Fibroblast of the conjunctiva (primary cell): ENCODE results near the gene GMEB1.
"Not testable (repeated sequence)": the region's sequence is repeated elsewhere in the genome, so short reads cannot be mapped to it uniquely, and the experiment has no call there.

Source experiments
- DNase-seq: peaks from one replicate; pipeline ENCODE4 v3.0.0-alpha.2; 2010; ENCODE audit warnings: low read depth

Gene GMEB1, protein sequence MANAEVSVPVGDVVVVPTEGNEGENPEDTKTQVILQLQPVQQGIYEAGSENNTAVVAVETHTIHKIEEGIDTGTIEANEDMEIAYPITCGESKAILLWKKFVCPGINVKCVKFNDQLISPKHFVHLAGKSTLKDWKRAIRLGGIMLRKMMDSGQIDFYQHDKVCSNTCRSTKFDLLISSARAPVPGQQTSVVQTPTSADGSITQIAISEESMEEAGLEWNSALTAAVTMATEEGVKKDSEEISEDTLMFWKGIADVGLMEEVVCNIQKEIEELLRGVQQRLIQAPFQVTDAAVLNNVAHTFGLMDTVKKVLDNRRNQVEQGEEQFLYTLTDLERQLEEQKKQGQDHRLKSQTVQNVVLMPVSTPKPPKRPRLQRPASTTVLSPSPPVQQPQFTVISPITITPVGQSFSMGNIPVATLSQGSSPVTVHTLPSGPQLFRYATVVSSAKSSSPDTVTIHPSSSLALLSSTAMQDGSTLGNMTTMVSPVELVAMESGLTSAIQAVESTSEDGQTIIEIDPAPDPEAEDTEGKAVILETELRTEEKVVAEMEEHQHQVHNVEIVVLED

GRCh38 chr1:28668191-28668955 is at the start of gene GMEB1:
Gene GMEB1 (plus strand): TSS chr1:28668784. CDS start chr1:28683613, 14,829 bp downstream.
- DNase-seq, result peak; percentile 67

- no peak for DNase-seq
These were observed 36.9 kb upstream of the GMEB1 start for GRCh38 chr1:28631713-28632112.

DNA sequence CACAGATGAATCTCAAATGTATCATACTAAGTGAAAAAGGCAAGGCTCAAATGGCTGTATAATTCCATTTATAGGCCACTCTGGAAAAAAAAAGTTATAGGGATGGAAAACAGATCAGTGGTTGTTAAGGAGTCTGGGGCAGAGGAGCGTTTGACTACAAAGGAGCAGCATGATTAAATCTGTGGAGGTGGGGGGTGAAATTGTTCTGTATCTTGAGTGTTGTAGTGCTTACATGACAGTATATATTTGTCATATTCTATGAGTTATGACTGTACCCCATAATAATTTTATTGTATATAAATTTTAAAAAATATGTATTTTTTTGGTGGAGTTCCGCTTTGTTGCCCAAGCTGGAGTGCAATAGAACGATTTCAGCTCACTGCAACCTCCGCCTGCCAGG is 36.0 kb upstream of the GMEB1 start:
- DNase-seq, result no peak

DNA sequence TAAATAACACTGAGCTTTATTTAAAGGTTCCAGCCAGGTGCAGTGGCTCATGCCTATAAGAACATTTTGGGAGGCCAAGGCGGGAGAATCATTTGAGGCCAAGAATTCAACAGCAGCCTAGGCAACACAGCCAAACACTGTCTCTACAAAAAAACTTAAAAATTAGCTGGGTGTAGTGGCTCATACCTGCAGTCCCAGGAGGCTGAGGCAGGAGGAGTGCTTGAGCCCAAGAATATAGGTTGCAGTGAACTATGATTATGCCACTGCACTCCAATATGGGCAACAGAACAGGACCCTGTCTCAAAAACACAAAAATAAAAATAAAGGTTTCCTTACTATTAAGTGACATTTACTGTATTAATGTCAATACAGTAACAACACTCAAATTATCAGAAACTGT is 27.8 kb upstream of the GMEB1 start:
- no peak for DNase-seq

DNA sequence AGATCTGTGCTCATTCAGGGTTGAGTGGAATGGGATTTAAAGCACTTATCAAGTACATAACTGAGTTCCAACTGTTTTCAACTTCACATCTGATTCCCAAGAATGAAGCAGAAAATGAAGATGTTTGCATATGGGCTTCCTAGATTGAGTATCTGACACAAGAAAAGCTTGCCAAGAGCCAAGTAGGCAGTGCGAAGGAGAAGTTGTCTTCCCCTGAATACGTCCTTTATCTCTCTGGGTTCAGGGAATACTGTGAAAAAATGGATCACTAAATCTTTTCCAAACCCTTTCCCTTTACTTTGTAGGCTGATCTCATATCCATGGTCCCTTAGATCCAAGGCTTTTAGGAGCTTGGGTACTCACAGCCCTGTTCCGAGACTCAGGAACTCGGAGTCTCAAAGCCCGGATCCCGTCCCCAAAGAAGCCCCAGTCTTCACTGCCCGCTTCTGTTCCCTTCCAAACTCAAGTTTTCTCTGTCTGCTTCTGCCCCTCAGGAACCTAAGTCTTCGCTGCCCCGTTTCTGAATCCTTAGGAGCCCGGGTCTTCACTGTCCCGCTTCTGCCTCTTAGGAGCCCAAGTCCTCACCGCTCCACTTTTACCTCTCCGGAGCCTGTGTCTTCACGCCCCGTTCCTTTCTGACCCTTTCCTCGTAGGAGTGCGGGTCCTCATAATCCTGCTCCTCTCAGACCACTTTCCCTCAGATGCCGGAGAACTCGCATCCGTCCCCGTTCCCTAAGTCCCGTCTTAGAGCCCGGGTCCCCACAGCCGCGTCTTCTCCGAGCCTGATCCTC is 26.3 kb upstream of the GMEB1 start:
- DNase-seq, result peak; percentile 8

- DNase-seq, result peak; percentile 91
These were observed 25.5 kb upstream of the GMEB1 start, which contains the start of gene TAF12 for GRCh38 chr1:28642847-28643635. Gene TAF12 (minus strand): TSS chr1:28643067. CDS start chr1:28622081, 20,986 bp downstream.

DNA sequence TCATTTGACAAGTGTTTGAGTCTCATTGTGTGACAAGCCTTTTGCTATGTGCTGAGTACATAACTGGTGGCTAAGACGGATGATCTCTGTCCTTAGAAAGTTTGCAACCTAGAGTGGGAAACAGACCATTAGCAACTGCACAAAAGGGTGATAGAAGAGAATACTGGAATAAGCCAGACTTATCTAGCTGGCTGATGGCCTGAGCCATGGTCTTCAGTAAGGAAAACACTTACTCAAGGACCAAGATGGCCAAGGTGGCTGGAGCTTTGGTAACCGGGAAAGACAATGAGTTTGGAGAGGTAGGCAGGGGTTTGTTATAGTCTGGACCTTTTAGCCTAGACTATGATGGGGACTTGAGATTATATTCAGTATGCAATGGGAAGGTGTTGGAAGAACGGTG is 24.1 kb upstream of the GMEB1 start:
- no peak for DNase-seq

DNA sequence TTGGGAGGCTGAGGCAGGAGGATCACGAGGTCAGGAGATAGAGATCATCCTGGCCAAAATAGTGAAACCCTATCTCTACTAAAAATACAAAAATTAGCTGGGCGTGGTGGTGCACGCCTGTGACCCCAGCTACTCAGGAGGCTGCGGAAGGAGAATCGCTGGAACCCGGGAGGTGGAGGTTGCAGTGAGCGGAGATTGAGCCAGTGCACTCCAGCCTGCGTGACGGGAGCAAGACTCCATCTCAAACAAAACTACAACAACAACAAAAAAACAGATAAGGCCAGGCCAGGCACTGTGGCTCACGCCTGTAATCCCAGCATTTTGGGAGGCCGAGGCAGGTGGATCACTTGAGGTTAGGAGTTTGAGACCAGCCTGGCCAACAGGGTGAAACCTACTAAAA is 23.2 kb upstream of the GMEB1 start:
- DNase-seq, result not testable (repeated sequence)

DNA sequence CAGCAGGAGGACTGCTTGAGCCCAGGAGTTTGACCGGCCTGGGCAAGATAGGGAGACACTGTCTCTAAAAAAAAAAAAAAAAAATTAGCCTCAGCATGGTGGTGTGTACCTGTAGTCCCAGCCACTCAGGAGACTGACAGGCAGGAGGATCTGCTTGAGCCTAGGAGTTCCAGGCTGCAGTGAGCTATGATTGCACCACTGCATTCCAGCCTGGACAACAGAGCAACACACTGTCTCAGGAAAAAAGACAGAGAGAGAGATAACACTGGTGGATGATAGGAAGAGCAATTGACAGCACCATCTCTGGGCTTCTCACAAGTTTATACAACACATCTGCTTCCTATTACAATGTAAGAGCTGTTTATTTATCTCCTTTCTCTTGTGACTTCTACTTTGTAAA is 22.5 kb upstream of the GMEB1 start:
- DNase-seq, result no peak

DNA sequence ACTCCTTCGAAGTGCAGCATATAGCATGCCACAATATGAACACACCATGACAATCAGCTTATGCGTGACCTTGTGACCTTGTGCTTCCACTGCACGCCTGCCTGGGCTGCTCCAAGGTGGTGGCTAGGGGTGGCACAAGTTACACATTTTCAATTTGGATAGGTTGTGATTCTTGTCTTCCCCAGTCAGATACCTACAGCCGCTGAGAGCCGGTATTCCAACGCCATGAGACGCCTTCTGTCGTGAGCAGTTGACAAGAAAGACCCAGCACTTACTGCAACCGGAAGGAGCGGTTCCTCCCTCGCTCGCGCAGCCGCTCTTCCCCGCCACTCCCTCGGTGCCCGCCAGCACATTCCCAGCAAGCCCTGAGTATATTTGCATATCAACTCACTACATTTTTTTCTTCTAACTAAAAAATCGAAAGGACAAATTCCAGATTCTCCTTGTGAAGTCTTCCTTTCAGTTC is 20.5 kb upstream of the GMEB1 start:
- peak; percentile 90 for DNase-seq

DNA sequence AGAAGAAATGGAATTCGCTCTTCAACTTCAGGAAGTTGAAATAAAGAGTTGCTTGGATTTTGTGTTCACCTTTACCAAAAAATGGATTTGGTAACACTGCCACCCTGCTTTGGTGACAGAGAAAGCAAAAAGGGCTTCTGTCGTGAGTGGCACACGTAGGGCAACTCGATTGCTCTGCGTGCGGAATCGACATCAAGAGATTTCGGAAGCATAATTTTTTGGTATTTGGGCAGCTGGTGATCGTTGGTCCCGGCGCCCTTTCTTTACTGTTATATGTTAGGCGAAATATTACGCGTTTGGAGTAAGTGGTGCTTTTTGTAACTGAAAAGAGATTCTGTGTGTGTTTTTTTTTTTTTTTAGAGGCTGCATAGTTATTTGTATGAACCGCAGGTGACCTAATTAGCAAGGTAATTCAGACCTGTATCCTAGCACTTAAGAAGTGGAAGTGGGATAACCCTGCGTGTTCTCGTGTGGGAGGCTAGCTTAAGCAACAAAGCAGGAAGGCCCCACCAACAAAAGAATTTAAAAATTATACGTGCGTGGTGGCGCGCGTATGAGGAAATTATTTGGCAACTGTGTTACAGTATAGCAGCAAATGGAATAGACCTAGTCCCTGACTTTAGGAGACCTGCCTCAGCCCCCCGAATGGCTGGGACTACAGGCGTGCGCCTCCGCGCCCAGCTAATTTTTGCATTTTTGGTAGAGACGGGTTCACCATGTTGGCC is 19.9 kb upstream of the GMEB1 start, which contains the start of gene RNU11:
TSS of gene RNU11 (plus strand) at position 127 of the 725 bp plus-strand sequence.
- peak; percentile 97 for DNase-seq

GRCh38 chr1:28653063-28653462 is 15.5 kb upstream of the GMEB1 start:
- not testable (repeated sequence) for DNase-seq

GRCh38 chr1:28653870-28654269 is 14.7 kb upstream of the GMEB1 start:
- DNase-seq, result not testable (repeated sequence)

- not testable (repeated sequence) for DNase-seq
These were observed 12.9 kb upstream of the GMEB1 start for GRCh38 chr1:28655448-28656311.

DNA sequence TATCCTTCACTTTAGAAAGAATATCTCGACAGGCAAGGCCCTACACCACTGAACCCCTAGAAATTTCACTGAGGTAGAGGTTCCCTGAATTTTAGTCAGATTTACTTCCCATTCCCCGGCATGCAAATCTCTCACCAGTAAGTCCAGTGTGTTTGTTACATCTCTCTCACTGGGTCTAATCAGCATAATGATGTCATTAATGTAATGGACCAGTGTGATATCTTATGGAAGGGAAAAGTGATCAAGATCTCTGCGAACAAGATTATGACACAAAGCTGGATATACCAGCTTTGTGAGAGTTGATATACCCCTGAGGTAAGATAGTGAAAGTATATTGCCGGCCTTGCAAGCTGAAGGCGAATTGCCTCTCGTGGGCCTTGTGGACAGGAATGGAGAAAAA is 12.2 kb upstream of the GMEB1 start:
- DNase-seq, result no peak

- DNase-seq, result no peak
These were observed 4.6 kb upstream of the GMEB1 start for GRCh38 chr1:28663871-28664470.

- no peak for DNase-seq
These were observed 1.8 kb upstream of the GMEB1 start for GRCh38 chr1:28666806-28667205.

- no peak for DNase-seq
These were observed 556 bp downstream of the GMEB1 start for GRCh38 chr1:28668956-28669723.
